ENCODE measurements around the gene SLC66A3. TPM values are rescaled to one million over a fixed set of nuclear protein-coding genes. Genes with fewer than 3 reads are reported as not detected.
"Not testable (repeated sequence)": the region's sequence is repeated elsewhere in the genome, so short reads cannot be mapped to it uniquely, and the experiment has no call there.

SLC66A3 gene
- total RNA-seq, 1 donor from 2014 or later = 26.6 TPM

DNA sequence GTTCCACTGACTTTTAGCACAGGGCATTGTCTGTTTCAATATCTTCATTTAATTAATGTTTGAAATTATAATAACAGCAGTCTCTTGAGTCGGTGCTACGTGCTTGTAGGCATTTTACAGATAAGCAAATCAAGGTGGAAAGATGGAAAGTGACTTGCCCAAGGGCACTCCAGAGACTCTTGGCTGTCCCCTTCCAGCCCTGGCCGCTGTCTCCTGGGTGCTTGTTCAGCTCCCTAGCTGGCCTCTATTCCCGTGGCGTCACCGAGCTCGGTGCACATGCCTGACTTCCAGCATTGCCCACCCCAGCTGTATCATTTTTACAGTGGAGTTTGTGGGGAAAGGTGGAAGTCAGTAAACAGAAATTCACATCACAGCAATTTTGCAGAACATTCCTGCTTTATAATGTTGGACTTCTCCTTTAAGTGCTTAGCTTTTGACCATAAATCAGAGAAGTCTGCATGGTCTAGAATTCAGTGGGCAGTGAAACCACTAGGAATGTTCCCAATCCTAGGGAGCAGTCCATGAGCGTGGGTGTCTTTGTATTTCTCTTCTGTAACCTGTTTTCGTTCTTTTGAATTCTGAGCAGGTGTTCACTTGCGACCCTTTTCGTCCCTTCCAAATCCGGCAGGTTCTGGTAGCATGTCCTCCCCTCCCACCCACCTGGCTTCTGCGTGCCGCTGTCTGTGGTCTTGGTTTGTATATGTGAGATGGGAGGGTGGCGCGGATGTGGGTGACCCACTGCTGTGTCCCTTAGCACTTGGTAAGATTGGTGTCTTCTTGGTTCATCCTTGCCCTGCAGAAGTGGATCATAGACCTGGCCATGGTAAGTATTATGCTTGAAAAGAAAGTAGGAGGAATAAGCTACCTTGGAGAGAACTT, 8.4 kb downstream of the SLC66A3 start:
- no peak for DNase-seq (ENCODE audit: low spot score)

DNA sequence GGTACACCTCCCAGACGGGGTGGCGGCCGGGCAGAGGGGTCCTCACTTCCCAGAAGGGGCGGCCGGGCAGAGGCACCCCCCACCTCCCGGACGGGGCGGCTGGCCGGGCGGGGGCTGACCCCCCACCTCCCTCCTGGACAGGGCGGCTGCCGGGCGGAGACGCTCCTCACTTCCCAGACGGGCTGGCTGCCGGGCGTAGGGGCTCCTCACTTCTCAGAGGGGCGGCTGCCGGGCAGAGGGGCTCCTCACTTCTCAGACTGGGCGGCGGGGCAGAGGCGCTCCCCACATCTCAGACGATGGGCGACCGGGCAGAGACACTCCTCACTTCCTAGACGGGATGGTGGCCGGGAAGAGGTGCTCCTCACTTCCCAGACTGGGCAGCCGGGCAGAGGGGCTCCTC, 9.8 kb downstream of the SLC66A3 start:
- DNase-seq (ENCODE audit: low spot score) = not testable (repeated sequence)

DNA sequence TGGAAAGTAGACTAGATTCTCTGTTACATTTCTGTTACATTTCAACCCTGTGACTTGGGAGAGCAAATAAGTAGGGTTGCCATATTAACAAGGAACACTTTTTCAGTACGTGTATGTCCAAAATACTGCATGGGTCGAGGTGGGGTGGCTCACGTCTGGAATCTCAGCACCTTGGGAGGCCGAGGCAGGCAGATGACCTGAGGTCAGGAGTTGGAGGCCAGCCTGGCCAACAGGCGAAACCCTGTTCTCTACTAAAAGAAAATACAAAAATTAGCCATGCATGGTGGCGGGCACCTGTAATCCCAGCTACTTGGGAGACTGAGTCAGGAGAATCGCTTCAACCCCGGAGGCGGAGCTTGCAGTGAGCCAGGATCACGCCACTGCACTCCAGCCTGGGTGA, 11.2 kb downstream of the SLC66A3 start:
- DNase-seq (ENCODE audit: low spot score) = no peak

DNA sequence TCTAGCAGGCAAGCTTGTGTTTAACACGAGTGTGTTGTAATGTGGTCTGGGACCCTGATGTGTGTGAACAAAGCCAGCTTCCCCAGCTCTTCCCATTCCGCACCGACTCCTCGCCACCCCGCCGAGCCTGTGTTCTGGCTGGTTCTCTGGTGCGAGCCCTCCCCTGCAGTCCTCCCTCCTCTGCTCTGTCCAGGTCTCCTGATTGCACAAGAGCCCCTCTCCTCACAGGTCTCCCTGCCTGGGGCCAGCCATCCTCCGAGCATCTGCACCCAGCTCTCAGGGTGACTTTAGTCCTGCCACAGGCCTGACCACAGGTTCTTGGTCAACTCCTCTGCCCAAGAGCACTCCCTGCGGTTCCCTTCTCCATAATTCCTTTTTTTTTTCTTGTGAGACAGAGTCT, 13.2 kb downstream of the SLC66A3 start:
- no peak for DNase-seq (ENCODE audit: low spot score)

DNA sequence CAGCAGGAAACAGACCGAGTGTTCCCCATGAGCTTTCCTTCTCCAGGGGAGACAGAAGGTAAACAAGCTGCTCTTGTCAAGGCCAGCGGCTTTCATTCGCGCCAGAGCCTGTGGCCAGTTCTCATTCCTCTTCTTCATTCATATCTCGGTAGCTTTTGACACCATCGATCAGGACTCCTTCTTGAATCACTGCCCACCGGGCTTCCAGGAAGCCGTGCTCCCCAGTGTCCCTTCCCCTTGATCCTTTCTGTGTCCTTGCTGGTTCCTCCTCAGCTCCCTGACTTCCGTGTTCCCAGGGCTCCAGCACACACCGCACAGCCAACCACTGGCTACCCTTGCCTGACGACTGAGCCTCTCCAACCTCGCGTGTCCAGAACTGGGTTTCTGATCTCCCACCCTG, 14.1 kb downstream of the SLC66A3 start:
- peak; percentile 66 for DNase-seq (ENCODE audit: low spot score)

GRCh38 chr2:11174222-11174621, 19.0 kb downstream of the SLC66A3 start:
- no peak for DNase-seq (ENCODE audit: low spot score)

- DNase-seq (ENCODE audit: low spot score) = no peak
Observed at GRCh38 chr2:11175293-11175795, 20.1 kb downstream of the SLC66A3 start.

GRCh38 chr2:11177871-11178690, 22.8 kb downstream of the SLC66A3 start:
- no peak for DNase-seq (ENCODE audit: low spot score)

- no peak for DNase-seq (ENCODE audit: low spot score)
Observed at GRCh38 chr2:11179196-11179595, 23.9 kb downstream of the SLC66A3 start.

DNA sequence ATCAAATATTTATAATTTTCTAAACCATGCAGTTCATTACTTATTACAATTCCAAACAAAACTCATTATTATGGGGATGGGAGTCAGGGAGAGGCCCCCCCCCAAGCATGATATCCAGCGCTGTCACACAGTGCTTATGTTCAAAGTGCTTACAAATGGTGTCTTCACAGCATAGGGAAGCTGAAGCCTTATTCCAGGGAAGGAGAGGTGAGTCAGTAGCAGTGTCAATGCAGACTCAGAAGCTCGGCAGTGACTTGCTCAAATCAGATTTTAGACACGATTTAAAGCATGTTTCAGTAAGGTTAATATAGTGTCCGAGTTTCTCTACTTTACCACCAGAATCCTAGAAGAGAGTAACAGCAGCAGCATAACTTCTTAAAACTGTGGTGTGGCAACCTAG, 24.6 kb downstream of the SLC66A3 start:
- no peak for DNase-seq (ENCODE audit: low spot score)

DNA sequence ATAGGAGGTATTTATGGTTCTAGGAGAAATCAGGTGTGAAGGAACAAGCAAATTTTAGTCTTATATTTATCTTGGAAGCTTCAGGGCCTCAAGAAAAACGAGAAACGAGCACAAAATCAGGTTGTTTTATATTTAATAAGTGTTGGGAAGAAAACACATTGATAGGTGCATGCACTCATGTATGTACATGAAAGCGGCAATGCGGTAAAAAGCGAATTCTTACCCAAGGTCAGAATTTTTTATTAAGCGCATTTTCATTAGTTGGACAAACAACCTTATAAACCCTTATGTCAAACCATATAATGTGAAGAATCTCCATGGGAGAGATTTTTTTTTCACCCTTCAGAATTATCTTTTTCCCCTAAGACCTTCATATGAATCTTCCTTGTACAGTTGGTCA, 25.4 kb downstream of the SLC66A3 start:
- no peak for DNase-seq (ENCODE audit: low spot score)

GRCh38 chr2:11182951-11183350, 27.7 kb downstream of the SLC66A3 start:
- DNase-seq (ENCODE audit: low spot score) = no peak

DNA sequence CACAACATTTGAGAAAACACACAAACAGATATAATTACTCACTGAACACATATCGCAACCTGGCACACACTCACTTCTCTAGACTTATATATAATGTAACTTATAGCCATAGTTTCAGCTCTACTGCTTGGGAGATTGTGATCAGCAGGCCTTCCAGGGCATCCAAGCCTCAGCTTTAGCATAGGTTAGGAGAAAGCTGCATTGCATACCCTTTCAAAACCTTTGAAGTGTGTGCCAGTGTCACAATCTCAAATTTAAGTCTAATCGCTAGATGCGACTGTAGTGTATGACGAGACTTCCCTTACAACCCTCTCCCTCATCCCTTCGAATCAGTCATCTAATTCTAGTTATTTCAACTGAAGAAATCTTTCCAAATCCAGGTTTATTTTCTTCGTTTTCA, 30.9 kb downstream of the SLC66A3 start:
- no peak for DNase-seq (ENCODE audit: low spot score)

- DNase-seq (ENCODE audit: low spot score) = no peak
Observed at GRCh38 chr2:11187083-11187619, 31.9 kb downstream of the SLC66A3 start.

- no peak for DNase-seq (ENCODE audit: low spot score)
Observed at GRCh38 chr2:11187731-11188130, 32.5 kb downstream of the SLC66A3 start.

GRCh38 chr2:11196246-11196645, 41.0 kb downstream of the SLC66A3 start:
- no peak for DNase-seq (ENCODE audit: low spot score)

DNA sequence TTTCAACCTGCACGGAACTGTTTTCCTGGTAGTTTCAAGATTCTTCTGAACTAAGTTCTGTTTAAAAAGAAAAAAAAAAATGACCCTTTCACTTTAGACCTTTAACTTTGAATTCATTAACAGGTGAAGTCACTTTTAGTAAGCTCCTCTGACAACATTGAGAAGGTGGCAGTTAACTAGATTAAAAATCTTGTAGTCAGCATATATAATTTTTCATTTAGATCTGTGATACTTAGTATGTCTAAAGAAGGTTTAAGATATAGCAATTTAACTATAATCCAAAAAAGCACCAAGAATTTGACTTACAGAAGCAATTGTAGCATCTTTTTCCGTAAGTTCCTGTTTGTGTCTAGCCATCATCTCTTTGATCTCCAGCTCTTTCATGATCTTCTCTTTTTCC, 45.4 kb downstream of the SLC66A3 start:
- no peak for DNase-seq (ENCODE audit: low spot score)

DNA sequence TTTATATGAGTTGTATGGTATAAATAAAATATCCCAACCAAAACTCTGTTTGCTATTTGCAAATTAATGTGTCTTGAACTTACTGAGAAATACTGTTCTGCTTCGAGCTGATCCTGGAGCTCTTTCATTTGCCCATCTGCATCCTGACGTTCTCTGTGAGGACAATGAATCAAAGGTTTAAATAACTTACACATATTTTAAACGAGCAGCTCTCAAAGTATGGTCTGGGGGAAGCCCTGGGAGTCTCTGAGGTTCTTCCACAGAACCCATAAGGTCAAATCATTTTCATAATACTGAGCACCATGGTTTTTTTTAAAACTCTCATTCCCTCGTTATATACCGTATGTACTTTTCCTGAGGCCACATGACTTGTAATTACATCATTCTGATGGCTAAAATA, 46.7 kb downstream of the SLC66A3 start:
- DNase-seq (ENCODE audit: low spot score) = no peak

DNA sequence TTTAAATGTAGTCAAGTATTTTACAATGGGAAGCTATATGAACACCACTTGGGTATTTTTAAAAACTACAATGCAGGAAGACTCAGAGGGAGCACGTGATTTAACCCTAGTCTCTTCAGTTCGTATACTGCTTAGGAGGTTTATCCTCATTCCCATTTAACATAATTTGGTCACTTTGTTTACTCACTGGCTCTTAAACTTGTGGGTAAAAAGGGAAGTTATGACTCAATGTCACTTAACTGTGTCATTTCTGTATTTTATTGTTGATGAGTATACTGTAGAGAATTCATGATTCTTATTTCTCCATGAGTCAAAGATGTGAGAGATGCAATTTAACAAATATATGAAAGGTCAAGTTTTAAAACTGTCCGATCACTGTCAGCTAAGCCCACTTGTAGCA, 48.2 kb downstream of the SLC66A3 start:
- no peak for DNase-seq (ENCODE audit: low spot score)

- DNase-seq (ENCODE audit: low spot score) = no peak
Observed at GRCh38 chr2:11208083-11208482, 52.8 kb downstream of the SLC66A3 start.

GRCh38 chr2:11212645-11213044, 57.4 kb downstream of the SLC66A3 start:
- DNase-seq (ENCODE audit: low spot score) = no peak

DNA sequence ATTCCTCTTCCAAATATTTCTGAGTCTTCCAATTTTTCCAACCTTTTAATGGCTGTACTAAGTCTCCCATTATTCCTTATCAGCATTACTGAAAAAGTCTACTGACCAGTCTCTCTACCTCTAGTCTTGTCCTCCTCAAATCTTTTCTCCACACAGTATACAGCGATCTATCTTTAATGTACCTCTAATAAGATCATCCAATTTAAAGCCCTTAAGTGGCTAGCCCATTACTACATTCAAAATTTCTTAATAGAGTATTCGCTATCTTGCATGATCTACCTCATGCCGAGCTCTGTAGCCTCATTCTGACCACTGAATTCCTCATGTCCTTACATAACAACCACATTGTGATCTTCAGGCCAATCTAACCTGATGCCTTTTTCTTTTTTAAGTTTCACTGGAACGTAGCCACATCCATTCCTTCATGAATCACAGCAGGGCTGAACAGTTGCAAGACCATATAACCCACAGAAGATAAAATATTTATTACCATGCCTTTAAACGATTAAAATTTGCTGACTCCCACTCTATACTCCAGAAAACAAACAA, 57.9 kb downstream of the SLC66A3 start:
- no peak for DNase-seq (ENCODE audit: low spot score)
